ENCODE results near the gene ADSS1. TPM values are rescaled to one million over a fixed set of nuclear protein-coding genes. Genes with fewer than 3 reads are reported as not detected.

ADSS1 gene
- total RNA-seq, 4 donors from 2014 or later = 2.8 to 12.4 (median 9.0) TPM

DNA sequence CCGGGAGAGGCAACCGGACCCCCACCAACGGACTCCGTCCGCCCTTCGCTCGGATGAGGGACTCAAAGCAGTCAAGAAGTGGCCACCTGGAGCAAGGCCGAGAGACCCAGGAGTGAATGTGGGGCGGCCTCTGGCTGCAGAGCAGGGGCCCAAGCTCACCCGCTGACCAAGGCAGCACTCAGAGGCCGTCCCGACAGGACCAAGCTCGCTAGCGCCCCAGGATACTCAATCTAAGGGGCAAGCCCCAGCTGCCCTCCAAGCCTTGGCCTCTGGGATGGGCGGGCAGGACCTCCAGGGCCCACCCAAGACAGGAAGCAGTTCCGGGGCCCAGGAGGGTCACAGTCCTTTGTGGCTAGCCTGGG, 70.6 kb downstream of the ADSS1 start:
- 0% methylated on average over 3 of the region's 16 CpGs for WGBS
- peak overlapping the region; percentile 79 for H3K27ac ChIP-seq
- peaks cover 24% of the 10 kb centered on the region for H3K36me3 ChIP-seq
- no peaks in the 10 kb centered on the region for H3K27me3 ChIP-seq
- TF ChIP-seq POLR2AphosphoS5 (IDR thresholded peaks at IDR 0.05) (no peak), POLR2A (IDR thresholded peaks at IDR 0.05) (no peak), EP300 (IDR thresholded peaks at IDR 0.05) (no peak)
- TF ChIP-seq, protein P1, sequence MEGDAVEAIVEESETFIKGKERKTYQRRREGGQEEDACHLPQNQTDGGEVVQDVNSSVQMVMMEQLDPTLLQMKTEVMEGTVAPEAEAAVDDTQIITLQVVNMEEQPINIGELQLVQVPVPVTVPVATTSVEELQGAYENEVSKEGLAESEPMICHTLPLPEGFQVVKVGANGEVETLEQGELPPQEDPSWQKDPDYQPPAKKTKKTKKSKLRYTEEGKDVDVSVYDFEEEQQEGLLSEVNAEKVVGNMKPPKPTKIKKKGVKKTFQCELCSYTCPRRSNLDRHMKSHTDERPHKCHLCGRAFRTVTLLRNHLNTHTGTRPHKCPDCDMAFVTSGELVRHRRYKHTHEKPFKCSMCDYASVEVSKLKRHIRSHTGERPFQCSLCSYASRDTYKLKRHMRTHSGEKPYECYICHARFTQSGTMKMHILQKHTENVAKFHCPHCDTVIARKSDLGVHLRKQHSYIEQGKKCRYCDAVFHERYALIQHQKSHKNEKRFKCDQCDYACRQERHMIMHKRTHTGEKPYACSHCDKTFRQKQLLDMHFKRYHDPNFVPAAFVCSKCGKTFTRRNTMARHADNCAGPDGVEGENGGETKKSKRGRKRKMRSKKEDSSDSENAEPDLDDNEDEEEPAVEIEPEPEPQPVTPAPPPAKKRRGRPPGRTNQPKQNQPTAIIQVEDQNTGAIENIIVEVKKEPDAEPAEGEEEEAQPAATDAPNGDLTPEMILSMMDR (IDR thresholded peaks at IDR 0.05) = no peak
- H3K4me3 ChIP-seq = peak overlapping the region; percentile 92
- DNase-seq (ENCODE audit: low spot score in 2 of 2) = no peak
- no peaks in the 10 kb centered on the region for H3K9me3 ChIP-seq
- H3K4me1 ChIP-seq = peaks cover 72% of the 10 kb centered on the region

DNA sequence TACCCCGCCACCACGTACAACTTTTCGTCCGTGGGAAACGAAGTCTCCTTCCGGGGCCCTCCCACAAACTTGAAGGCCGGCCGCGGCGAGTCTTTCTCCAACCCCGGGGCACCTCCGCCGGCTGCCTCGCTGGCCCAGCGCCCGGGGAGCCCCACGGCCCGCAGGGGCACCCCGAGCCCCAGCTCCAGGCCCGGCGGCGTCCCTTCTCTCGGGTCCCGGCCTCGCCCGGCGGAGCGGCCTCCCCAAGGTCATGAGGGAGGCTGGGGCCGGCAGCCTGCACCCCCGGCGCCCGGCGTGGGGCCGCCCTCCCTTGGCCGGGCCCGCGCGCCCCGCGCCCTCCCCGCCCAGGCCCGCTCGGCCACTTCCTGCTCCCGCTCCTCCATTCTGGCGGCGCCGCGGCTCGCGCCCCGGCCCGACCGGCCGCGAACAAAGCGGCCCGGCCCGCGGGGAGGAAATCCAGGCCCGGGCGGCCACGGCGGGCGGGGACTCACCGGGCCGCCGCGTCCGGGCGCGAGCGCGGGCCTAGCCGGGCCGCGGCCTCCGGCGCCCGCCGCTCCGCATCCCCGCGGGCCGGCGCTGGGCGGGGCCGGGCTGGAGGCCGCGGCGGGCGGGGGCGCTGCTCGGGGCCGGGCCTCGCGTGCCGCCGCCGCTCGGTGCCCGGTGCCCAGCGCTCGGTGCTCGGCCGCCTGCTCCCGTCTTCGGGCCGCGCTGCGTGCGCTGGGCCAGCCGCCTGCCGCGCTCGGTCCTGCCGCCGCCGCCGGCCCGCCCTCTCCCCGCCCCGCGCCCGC, 71.2 kb downstream of the ADSS1 start, which contains the start of gene AKT1:
Gene AKT1 (minus strand): TSS at position 756 of the 788 bp plus-strand sequence. CDS start 3,105 bp downstream, outside the sequence.
- H3K27ac ChIP-seq = peak within 1 kb of the TSS; percentile 79
- WGBS = 0% methylated on average over 7 of the region's 124 CpGs
- no peak for DNase-seq (ENCODE audit: low spot score in 2 of 2)
- TF ChIP-seq POLR2AphosphoS5 (IDR thresholded peaks at IDR 0.05) (no peak), EP300 (IDR thresholded peaks at IDR 0.05) (no peak), POLR2A (IDR thresholded peaks at IDR 0.05) (no peak)
- TF ChIP-seq, protein P1 (IDR thresholded peaks at IDR 0.05) = no peak
- H3K9me3 ChIP-seq = no peaks in the 10 kb centered on the region
- H3K4me1 ChIP-seq = peaks cover 74% of the 10 kb centered on the region
- H3K27me3 ChIP-seq = no peaks in the 10 kb centered on the region
- peak within 1 kb of the TSS; percentile 92 for H3K4me3 ChIP-seq
- peaks cover 18% of the 10 kb centered on the region for H3K36me3 ChIP-seq

DNA sequence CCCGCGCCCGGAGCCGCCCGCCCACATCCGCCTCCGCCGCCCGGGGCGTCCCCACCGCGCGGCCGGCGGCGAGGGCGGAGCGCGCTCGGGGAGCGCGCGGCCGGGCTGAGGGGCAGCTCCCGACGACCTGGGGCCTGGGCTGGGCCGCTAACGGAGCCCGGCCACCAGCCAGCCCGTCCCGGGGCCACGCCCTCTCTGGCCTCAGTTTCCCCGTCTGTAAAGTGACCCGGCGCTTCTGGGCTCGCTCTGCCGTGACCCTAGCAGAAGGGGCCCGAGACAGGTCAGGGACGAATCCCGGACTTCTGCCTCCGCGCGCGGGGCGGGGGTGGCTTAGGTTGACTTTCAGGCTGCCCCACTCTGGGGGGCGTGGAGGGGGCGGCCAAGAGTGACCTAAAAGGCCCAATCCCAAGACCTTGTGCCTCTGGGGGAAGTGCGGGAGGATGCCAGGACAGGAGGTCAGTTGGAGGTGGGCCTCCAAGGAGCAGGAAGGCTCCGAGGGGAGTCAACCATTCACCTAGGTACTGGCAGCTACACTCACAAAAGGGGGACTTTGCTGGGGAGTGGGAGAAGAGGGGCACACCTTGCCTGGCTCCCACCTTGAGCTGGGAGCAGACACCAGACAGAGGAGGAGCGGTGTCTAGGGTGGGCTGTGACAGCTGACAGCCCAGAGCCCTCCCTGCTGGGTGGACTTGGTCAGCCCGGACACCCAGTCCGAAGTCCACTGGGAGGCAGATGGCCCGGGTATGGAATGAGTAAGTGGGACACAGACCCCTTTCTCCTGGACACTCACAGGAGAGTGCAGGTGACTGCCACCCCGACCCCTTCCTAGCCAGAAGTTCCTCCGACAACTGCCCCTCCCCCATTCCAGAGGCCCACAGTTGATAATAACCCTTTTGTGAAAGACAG, 72.0 kb downstream of the ADSS1 start:
- Histone ChIP-seq H3K4me1 (peaks cover 71% of the 10 kb centered on the region), H3K27ac (peak overlapping the region; percentile 78), H3K36me3 (peaks cover 10% of the 10 kb centered on the region)

DNA sequence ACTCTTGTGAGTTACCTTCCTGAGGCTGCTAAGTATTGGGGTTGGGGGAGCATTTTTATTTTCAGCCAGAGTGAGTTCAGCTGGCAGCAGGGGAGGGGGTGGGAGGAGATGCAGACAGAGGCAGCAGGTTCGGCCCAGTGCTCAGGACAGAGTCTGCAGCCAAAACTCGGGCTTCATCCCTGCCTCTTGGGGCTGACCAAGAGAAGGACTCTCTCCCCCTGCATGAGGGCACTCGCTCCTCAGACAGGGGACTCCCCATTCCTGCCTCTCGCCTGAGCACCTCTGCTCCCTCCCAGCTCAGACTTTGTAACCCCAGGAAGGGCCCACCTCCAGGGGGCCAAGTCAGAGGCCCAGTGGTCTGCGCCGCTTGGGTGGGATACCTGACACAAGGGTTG, 72.7 kb downstream of the ADSS1 start:
- Histone ChIP-seq H3K36me3 (peaks cover 3% of the 10 kb centered on the region), H3K27ac (no peak overlapping the region), H3K27me3 (no peaks in the 10 kb centered on the region), H3K4me3 (no peak overlapping the region), H3K9me3 (no peaks in the 10 kb centered on the region), H3K4me1 (peaks cover 71% of the 10 kb centered on the region)
- 90% methylated on average over 4 of the region's 6 CpGs for WGBS
- DNase-seq (ENCODE audit: low spot score in 2 of 2) = no peak
- TF ChIP-seq POLR2A (IDR thresholded peaks at IDR 0.05) = no peak
- TF ChIP-seq EP300 (IDR thresholded peaks at IDR 0.05) = no peak
- TF ChIP-seq POLR2AphosphoS5 (IDR thresholded peaks at IDR 0.05) = no peak
- TF ChIP-seq, protein P1 (IDR thresholded peaks at IDR 0.05) = no peak

More for the DNA sequence above, 72.0 kb downstream of the ADSS1 start:
- DNase-seq (ENCODE audit: low spot score in 2 of 2) = no peak
- Histone ChIP-seq H3K9me3 (no peaks in the 10 kb centered on the region), H3K4me3 (peak overlapping the region; percentile 47), H3K27me3 (no peaks in the 10 kb centered on the region)
- 64% methylated on average over 10 of the region's 55 CpGs for WGBS
- TF ChIP-seq POLR2A (IDR thresholded peaks at IDR 0.05) (no peak), EP300 (IDR thresholded peaks at IDR 0.05) (no peak), POLR2AphosphoS5 (IDR thresholded peaks at IDR 0.05) (no peak)
- TF ChIP-seq, protein P1 (IDR thresholded peaks at IDR 0.05) = no peak

Other genes starting within 250 kb of the ADSS1 start
- 1 to 10 TPM in 1 of 4 donors, under 1 TPM in 1, not detected in 2; 0.30 to 3.9 TPM for gene C14orf180, start 144.5 kb upstream of the ADSS1 start, total RNA-seq
- gene TMEM179, start 119.5 kb upstream of the ADSS1 start, total RNA-seq = not detected
- 100 to 1,000 TPM in 1 of 4 donors, 10 to 100 TPM in 3; 52.1 to 126 (median 81.8) TPM for gene INF2, start 34.6 kb upstream of the ADSS1 start, total RNA-seq
- 100 to 1,000 TPM in 3 of 4 donors, 10 to 100 TPM in 1; 94.0 to 159 (median 142) TPM for gene SIVA1, start 28.9 kb downstream of the ADSS1 start, total RNA-seq
- 10 to 100 TPM; 63.1 to 77.6 (median 70.4) TPM for gene AKT1, start 71.5 kb downstream of the ADSS1 start, total RNA-seq
- gene ZBTB42, start 76.9 kb downstream of the ADSS1 start, total RNA-seq = 1 to 10 TPM; 3.7 to 9.8 (median 7.8) TPM
- gene CEP170B, start 141.0 kb downstream of the ADSS1 start, total RNA-seq = 10 to 100 TPM; 53.3 to 70.1 (median 60.4) TPM
- gene PLD4, start 200.7 kb downstream of the ADSS1 start, total RNA-seq = under 1 TPM in 1 of 4 donors, not detected in 3; 0.16 TPM

Measured in suprapubic skin (tissue), 4 donors.